ENCODE measurements around the gene FAT4. TPM values are rescaled to one million over a fixed set of nuclear protein-coding genes. Genes with fewer than 3 reads are reported as not detected.

Gene FAT4
- total RNA-seq, 1 donor from 2014 or later = 9.8 TPM

DNA sequence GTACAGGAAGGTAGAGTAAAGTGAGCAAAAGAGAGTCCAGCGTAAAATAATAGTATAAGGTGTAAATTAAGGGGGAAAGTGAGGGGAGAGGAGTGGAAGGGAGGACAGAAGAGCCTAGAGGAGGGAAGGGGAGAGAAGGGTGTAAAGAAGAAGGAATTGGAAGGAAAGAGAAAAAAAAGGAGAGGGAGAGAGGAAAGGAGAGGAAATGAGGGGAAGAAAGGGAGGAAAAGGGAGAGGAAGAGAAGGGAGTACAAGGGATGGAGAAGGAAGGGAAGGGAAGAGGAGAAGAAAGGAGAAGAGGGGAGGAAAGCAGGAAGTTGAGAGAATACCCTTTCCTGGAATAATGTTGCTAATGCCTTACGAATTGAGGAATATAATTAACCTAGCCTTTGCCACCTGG is 3.3 kb upstream of the FAT4 start:
- Histone ChIP-seq H3K9me3 (no peaks in the 10 kb centered on the region), H3K36me3 (no peaks in the 10 kb centered on the region), H3K27me3 (no peaks in the 10 kb centered on the region), H3K4me1 (peaks cover 17% of the 10 kb centered on the region), H3K27ac (no peak overlapping the region), H3K4me3 (no peak overlapping the region)
- DNase-seq (ENCODE audit: extremely low spot score in 2 of 2) = no peak
- intact Hi-C loops (cut with DNase I) = loop anchor here (10.0 kb wide), 1 partner anchor 423 kb away; no protein-coding TSS in a partner anchor
- TF ChIP-seq POLR2AphosphoS5 (IDR thresholded peaks at IDR 0.05; ENCODE audit: insufficient read depth in 1 of 2, low read depth in 1 of 2) (no peak), POLR2A (IDR thresholded peaks at IDR 0.05) (no peak), CTCF (IDR thresholded peaks at IDR 0.05) (no peak)

GRCh38 chr4:125313497-125313896 is 1.3 kb upstream of the FAT4 start:
- H3K27ac ChIP-seq = no peak overlapping the region

DNA sequence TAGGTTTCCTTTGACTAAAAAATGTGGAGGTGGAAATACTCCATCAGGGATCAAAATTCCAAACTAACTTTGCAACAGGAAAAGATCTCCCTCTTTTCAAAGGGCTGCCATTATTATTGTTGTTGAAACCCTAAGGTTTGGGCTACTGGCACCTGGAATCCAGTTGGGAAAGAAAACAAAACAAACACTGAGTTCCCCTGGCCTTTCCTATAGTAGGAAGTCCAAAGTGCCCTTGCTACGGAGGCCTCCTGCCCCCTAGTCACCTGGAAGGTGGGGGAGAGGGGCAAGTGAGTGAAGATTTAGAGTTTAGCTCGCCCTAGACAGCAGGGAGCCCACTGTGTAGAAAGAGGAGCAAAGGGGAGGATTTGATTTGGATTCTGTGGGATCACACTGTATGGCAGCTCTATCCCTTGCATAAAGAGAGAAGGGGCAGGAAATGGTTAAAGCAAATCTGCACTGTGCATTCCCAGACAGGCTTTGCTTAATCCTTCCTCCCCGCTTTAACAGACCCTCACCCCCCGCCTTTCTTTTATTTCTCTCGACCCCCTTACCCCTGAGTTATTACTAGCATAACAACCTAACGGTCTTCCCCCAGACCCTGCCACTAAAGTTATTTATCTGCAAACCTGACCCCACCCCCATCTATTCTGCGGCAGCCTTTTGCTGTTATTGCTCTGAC is 627 bp upstream of the FAT4 start:
- H3K4me3 ChIP-seq = peak overlapping the region; percentile 73 to 91
- DNase-seq (ENCODE audit: extremely low spot score in 2 of 2) = no peak
- no peaks in the 10 kb centered on the region for H3K9me3 ChIP-seq
- intact Hi-C loops (cut with DNase I) = loop anchor here (10.0 kb wide), 1 partner anchor 421 kb away; no protein-coding TSS in a partner anchor
- H3K27me3 ChIP-seq = no peaks in the 10 kb centered on the region
- H3K27ac ChIP-seq = peak overlapping the region; percentile 89
- TF ChIP-seq CTCF (IDR thresholded peaks at IDR 0.05) (no peak), POLR2AphosphoS5 (IDR thresholded peaks at IDR 0.05; ENCODE audit: insufficient read depth in 1 of 2, low read depth in 1 of 2) (no peak), POLR2A (IDR thresholded peaks at IDR 0.05) (no peak)
- no peaks in the 10 kb centered on the region for H3K36me3 ChIP-seq
- H3K4me1 ChIP-seq = peaks cover 39% of the 10 kb centered on the region

More at GRCh38 chr4:125313497-125313896, 1.3 kb upstream of the FAT4 start:
- no peak overlapping the region for H3K4me3 ChIP-seq
- peaks cover 34% of the 10 kb centered on the region for H3K4me1 ChIP-seq
- intact Hi-C loops (cut with DNase I) = loop anchor here (10.0 kb wide), 1 partner anchor 421 kb away; no protein-coding TSS in a partner anchor
- DNase-seq (ENCODE audit: extremely low spot score in 2 of 2) = no peak
- peak in 1 of 2 donors; percentile 40 for TF ChIP-seq POLR2AphosphoS5 (IDR thresholded peaks at IDR 0.05; ENCODE audit: insufficient read depth in 1 of 2, low read depth in 1 of 2)
- TF ChIP-seq POLR2A (IDR thresholded peaks at IDR 0.05) = no peak
- peak; percentile 70 to 85 (median 70) for TF ChIP-seq CTCF (IDR thresholded peaks at IDR 0.05)
- H3K36me3 ChIP-seq = no peaks in the 10 kb centered on the region
- no peaks in the 10 kb centered on the region for H3K27me3 ChIP-seq
- no peaks in the 10 kb centered on the region for H3K9me3 ChIP-seq

DNA sequence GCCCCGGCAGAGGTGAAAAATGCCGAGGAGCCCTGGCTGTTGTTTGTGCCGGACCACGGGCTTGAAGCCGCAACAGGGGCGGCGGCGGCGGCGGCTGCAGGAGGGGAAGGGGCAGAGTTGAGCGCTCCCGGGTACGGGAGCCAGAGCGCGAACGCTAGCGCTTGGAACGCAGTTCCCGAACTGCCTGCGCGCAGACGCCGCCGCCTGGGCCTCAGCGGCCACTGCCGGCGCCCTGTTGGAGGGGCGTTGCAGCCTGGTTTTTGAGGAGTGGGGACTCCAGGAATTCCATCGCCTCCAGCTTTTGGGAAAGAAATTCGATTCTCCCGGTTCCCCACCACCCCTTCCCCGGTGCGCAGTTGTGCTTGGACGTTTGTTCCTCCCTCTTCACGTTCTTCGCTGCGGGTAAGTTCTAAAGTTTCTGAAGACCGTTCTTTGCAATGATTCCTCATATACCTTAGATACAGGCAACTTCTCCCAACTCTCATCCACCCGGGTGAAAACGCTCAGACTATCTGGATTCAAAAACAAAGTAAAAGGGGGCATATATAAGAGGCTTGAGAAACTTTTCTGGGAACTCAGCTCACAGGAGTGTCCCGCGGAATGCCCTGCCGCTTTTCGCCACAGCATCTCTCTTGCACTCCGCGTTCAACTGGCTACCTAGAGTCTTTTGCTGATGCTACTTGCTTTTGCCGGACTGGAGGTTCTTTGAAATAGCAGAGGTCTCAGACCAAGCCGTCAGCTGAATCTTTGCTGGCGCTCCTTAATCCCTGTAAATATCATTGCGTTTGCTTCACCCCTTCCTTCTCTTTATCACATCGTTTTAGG is 1.0 kb downstream of the FAT4 start:
- Histone ChIP-seq H3K4me3 (peak overlapping the region; percentile 73 to 91), H3K36me3 (no peaks in the 10 kb centered on the region), H3K27me3 (no peaks in the 10 kb centered on the region), H3K4me1 (peaks cover 40% of the 10 kb centered on the region), H3K27ac (peak overlapping the region; percentile 89), H3K9me3 (no peaks in the 10 kb centered on the region)
- no peak for DNase-seq (ENCODE audit: extremely low spot score in 2 of 2)
- no peak for TF ChIP-seq POLR2A (IDR thresholded peaks at IDR 0.05)
- TF ChIP-seq CTCF (IDR thresholded peaks at IDR 0.05) = no peak
- TF ChIP-seq POLR2AphosphoS5 (IDR thresholded peaks at IDR 0.05; ENCODE audit: insufficient read depth in 1 of 2, low read depth in 1 of 2) = no peak
- intact Hi-C loops (cut with DNase I) = loop anchor here (10.0 kb wide), 1 partner anchor 419 kb away; no protein-coding TSS in a partner anchor

Data from vagina (tissue), 2 donors.